ELR (cell line): ENCODE measurements around the gene DBI.
"Not testable (repeated sequence)": the region's sequence is repeated elsewhere in the genome, so short reads cannot be mapped to it uniquely, and the experiment has no call there.

ENCODE experiments used
- DNase-seq: peaks from one replicate; pipeline ENCODE4 v3.0.0-alpha.2; 2015; ENCODE audit warnings: low read depth

The DBI gene

GRCh38 chr2:119365436-119365835 lies 1.3 kb upstream of the DBI start:
- no peak for DNase-seq

- peak; percentile 29 for DNase-seq
Observed at GRCh38 chr2:119366161-119366648, 572 bp upstream of the DBI start.

- peak; percentile 59 for DNase-seq
Observed at GRCh38 chr2:119367472-119368099, 809 bp downstream of the DBI start.

GRCh38 chr2:119369845-119370244 lies 3.1 kb downstream of the DBI start:
- DNase-seq: no peak

- no peak for DNase-seq
Observed at GRCh38 chr2:119371111-119371510, 4.3 kb downstream of the DBI start.

GRCh38 chr2:119372778-119373568 lies 6.2 kb downstream of the DBI start:
- no peak for DNase-seq

GRCh38 chr2:119373907-119374745 lies 7.3 kb downstream of the DBI start:
- DNase-seq: not testable (repeated sequence)

GRCh38 chr2:119376406-119376805 lies 9.6 kb downstream of the DBI start:
- DNase-seq: not testable (repeated sequence)

GRCh38 chr2:119376810-119377209 lies 10.0 kb downstream of the DBI start:
- no peak for DNase-seq

GRCh38 chr2:119377294-119377992 lies 10.7 kb downstream of the DBI start:
- DNase-seq: no peak

GRCh38 chr2:119377993-119378345 lies 11.2 kb downstream of the DBI start:
- no peak for DNase-seq

- DNase-seq: no peak
Observed at GRCh38 chr2:119378566-119378965, 11.8 kb downstream of the DBI start.

GRCh38 chr2:119383410-119384140 lies 16.8 kb downstream of the DBI start:
- DNase-seq: no peak

GRCh38 chr2:119384971-119385370 lies 18.2 kb downstream of the DBI start:
- no peak for DNase-seq

GRCh38 chr2:119385466-119385865 lies 18.7 kb downstream of the DBI start:
- DNase-seq: no peak

GRCh38 chr2:119387381-119388129 lies 20.8 kb downstream of the DBI start:
- DNase-seq: peak; percentile 24

- DNase-seq: peak; percentile 52
Observed at GRCh38 chr2:119389615-119390306, 23.0 kb downstream of the DBI start.

GRCh38 chr2:119393971-119394748 lies 27.4 kb downstream of the DBI start:
- DNase-seq: no peak

GRCh38 chr2:119397196-119397595 lies 30.4 kb downstream of the DBI start:
- DNase-seq: no peak
